ENCODE data around the gene GARNL3. TPM values are rescaled to one million over a fixed set of nuclear protein-coding genes. Genes with fewer than 3 reads are reported as not detected.
A peak's percentile ranks its signal among the peaks of the same experiment; 100 is the strongest.

The GARNL3 gene
- total RNA-seq, 4 donors from 2014 or later, result 12.3 to 78.4 (median 23.7) TPM

DNA sequence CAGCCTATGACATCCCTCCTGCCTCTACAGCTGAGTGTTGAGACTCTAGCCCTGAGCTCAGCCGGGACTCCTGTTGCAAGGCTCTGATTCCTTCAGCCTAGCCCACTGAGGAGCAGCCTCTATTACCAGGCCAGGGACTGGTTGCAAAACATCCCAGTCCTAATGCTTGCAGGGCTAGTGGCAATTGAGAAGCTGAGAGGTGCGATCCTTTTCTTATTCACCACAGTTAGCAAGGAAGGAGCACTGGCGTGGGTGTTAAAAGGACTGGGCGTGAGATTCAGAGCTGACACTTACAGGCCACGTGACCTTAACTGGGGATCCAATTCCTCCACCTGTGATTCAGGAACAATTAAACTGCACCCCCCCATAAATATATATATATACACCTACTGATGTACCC, 58.8 kb downstream of the GARNL3 start:
- TF ChIP-seq POLR2A (IDR thresholded peaks at IDR 0.05) (no peak), CTCF (IDR thresholded peaks at IDR 0.05) (no peak)
- Histone ChIP-seq H3K4me1 (no peaks in the 10 kb centered on the region), H3K36me3 (no peaks in the 10 kb centered on the region), H3K27ac (no peak overlapping the region), H3K27me3 (no peaks in the 10 kb centered on the region), H3K9me3 (no peaks in the 10 kb centered on the region), H3K4me3 (no peak overlapping the region)
- DNase-seq, result no peak

- Histone ChIP-seq H3K4me1 (peaks cover 0 to 21% (median 0%) of the 10 kb centered on the region in 4 donors), H3K27ac (no peak overlapping the region), H3K27me3 (no peaks in the 10 kb centered on the region), H3K36me3 (no peaks in the 10 kb centered on the region), H3K4me3 (no peak overlapping the region), H3K9me3 (no peaks in the 10 kb centered on the region)
- no peak for TF ChIP-seq CTCF (IDR thresholded peaks at IDR 0.05)
- no peak for TF ChIP-seq POLR2A (IDR thresholded peaks at IDR 0.05)
- DNase-seq, result no peak
Observed at GRCh38 chr9:127330501-127330900, 65.9 kb downstream of the GARNL3 start.

- peaks cover 0 to 35% (median 2%) of the 10 kb centered on the region in 4 donors for H3K4me1 ChIP-seq
- no peaks in the 10 kb centered on the region for H3K27me3 ChIP-seq
- no peak for DNase-seq
- H3K9me3 ChIP-seq, result no peaks in the 10 kb centered on the region
- no peaks in the 10 kb centered on the region for H3K36me3 ChIP-seq
- H3K27ac ChIP-seq, result peak overlapping the region; percentile 8 to 67 (median 31)
- TF ChIP-seq POLR2A (IDR thresholded peaks at IDR 0.05) (no peak), CTCF (IDR thresholded peaks at IDR 0.05) (no peak)
- H3K4me3 ChIP-seq, result no peak overlapping the region
Observed at GRCh38 chr9:127333221-127334064, 68.9 kb downstream of the GARNL3 start.

DNA sequence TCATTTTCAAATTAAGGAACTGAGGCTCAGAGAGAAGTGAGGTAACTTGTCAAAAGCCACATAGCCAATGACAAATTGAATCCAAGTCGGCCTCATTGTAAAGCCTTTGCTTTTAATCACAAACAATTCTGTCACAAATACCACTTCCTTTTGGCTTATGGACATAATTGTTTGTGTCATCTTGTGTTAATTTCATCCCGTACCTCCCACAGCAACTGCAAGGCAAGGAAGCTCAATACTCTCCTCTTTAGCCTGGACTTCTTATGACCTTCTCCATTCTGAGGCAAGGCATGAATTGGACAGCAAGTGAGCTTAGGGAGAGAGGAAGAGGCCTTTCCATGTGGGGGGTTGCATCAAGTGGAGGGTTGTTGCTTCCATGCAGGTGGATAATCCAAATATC, 70.2 kb downstream of the GARNL3 start:
- TF ChIP-seq POLR2A (IDR thresholded peaks at IDR 0.05) (no peak), CTCF (IDR thresholded peaks at IDR 0.05) (no peak)
- Histone ChIP-seq H3K27me3 (no peaks in the 10 kb centered on the region), H3K27ac (peak overlapping the region in 1 of 4 donors; percentile 15), H3K9me3 (no peaks in the 10 kb centered on the region), H3K36me3 (no peaks in the 10 kb centered on the region), H3K4me1 (peaks cover 0 to 35% (median 2%) of the 10 kb centered on the region in 4 donors), H3K4me3 (no peak overlapping the region)
- DNase-seq, result no peak

DNA sequence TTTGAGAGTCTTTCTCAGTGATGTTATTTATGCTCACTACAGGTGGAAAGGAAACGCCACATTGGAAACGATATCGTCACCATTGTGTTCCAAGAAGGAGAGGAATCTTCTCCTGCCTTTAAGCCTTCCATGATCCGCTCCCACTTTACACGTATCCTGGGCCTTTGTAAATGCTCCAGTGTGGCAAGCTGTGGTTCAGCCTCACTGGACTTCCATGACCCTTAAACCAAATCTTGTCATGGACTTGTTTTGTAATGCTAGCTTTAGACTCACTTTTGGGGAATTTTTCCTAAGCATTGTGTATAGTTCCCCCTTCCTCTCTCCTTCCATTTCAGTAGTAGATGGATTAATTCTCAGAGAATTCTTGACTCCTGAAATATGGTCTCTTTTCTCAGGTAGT, 71.5 kb downstream of the GARNL3 start:
- Histone ChIP-seq H3K36me3 (no peaks in the 10 kb centered on the region), H3K27ac (peak overlapping the region; percentile 34 to 62 (median 44)), H3K27me3 (no peaks in the 10 kb centered on the region), H3K9me3 (no peaks in the 10 kb centered on the region), H3K4me3 (no peak overlapping the region), H3K4me1 (peaks cover 0 to 45% (median 2%) of the 10 kb centered on the region in 4 donors)
- no peak for TF ChIP-seq POLR2A (IDR thresholded peaks at IDR 0.05)
- no peak for TF ChIP-seq CTCF (IDR thresholded peaks at IDR 0.05)
- no peak for DNase-seq
